Neural cell (in vitro differentiated cells): ENCODE data around the gene RIMS1.

Experiments
- EP300 ChIP-seq: fragments of 450-650 bp; conservative IDR thresholded peaks from 2 replicates; pipeline ENCODE4 v1.6.1; 2014; ENCODE audit warnings: antibody characterized with exemption, mild to moderate bottlenecking, moderate library complexity; ENCODE audit not compliant: poor library complexity, severe bottlenecking
- EZH2 ChIP-seq: fragments of 200-600, 300-800 bp; shearing (Covaris generic), sonication (generic); IDR thresholded peaks from 2 replicates; pipeline ENCODE4 v1.6.1; 2014; ENCODE audit warnings: antibody characterized with exemption, low read length, borderline replicate concordance, mild to moderate bottlenecking; ENCODE audit not compliant: insufficient read depth, poor library complexity, severe bottlenecking
- MXI1 ChIP-seq: fragments of 450-650 bp; conservative IDR thresholded peaks from 2 replicates; pipeline ENCODE4 v1.6.1; 2014; ENCODE audit warnings: antibody characterized with exemption, mild to moderate bottlenecking; ENCODE audit not compliant: poor library complexity, severe bottlenecking
- POLR2AphosphoS5 ChIP-seq: IDR thresholded peaks from 2 replicates; pipeline ENCODE4 v1.6.1; 2012
- RAD21 ChIP-seq: fragments of 450-650 bp; conservative IDR thresholded peaks from 2 replicates; pipeline ENCODE4 v1.6.1; 2014; ENCODE audit warnings: antibody characterized with exemption, mild to moderate bottlenecking, moderate library complexity
- TAF1 ChIP-seq: IDR thresholded peaks from 2 replicates; pipeline ENCODE4 v1.6.1; 2012; ENCODE audit warnings: low read depth
- TF ChIP-seq, protein P1 (sequence below): fragments of 450-650 bp; IDR thresholded peaks from 2 replicates; pipeline ENCODE4 v1.5.1; 2014; ENCODE audit warnings: antibody characterized with exemption, mild to moderate bottlenecking, moderate library complexity; ENCODE audit not compliant: poor library complexity, severe bottlenecking

DNA sequence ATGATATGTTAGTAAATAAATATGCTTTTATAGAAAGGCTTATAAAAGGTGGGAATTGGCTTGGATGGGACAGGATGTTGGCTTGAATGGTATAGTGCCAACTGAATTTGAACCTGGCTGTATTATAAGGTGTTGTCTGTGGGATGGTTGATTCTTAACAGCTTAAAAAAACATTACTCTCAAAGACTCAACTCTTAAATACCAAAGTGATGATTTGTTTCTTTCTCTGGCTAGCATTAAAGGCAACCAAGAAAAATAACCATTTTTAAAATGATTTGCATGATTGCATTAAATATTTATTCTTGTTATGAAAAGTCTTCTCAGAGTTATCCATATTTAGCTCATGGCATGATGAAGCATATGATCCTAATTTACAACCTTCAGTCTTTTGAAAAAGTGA is 216.2 kb downstream of the RIMS1 start:
- TF ChIP-seq EZH2 (no peak), MXI1 (no peak), EP300 (no peak), POLR2AphosphoS5 (no peak), TAF1 (no peak), RAD21 (no peak)
- TF ChIP-seq, protein P1, sequence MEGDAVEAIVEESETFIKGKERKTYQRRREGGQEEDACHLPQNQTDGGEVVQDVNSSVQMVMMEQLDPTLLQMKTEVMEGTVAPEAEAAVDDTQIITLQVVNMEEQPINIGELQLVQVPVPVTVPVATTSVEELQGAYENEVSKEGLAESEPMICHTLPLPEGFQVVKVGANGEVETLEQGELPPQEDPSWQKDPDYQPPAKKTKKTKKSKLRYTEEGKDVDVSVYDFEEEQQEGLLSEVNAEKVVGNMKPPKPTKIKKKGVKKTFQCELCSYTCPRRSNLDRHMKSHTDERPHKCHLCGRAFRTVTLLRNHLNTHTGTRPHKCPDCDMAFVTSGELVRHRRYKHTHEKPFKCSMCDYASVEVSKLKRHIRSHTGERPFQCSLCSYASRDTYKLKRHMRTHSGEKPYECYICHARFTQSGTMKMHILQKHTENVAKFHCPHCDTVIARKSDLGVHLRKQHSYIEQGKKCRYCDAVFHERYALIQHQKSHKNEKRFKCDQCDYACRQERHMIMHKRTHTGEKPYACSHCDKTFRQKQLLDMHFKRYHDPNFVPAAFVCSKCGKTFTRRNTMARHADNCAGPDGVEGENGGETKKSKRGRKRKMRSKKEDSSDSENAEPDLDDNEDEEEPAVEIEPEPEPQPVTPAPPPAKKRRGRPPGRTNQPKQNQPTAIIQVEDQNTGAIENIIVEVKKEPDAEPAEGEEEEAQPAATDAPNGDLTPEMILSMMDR, result no peak
